ENCODE results near the gene HNF4A.

HNF4A gene

GRCh38 chr20:44411020-44411756 is 55.7 kb downstream of the HNF4A start:
- H3K4me1 ChIP-seq = no peaks in the 10 kb centered on the region
- no peak for TF ChIP-seq CTCF (IDR thresholded peaks at IDR 0.05; ENCODE audit: low read depth, low read length)
- H3K27me3 ChIP-seq = no peaks in the 10 kb centered on the region
- no peak overlapping the region for H3K4me3 ChIP-seq (ENCODE audit: low read depth, low read length)
- H3K36me3 ChIP-seq = no peaks in the 10 kb centered on the region
- no peaks in the 10 kb centered on the region for H3K9me3 ChIP-seq
- DNase-seq = no peak

DNA sequence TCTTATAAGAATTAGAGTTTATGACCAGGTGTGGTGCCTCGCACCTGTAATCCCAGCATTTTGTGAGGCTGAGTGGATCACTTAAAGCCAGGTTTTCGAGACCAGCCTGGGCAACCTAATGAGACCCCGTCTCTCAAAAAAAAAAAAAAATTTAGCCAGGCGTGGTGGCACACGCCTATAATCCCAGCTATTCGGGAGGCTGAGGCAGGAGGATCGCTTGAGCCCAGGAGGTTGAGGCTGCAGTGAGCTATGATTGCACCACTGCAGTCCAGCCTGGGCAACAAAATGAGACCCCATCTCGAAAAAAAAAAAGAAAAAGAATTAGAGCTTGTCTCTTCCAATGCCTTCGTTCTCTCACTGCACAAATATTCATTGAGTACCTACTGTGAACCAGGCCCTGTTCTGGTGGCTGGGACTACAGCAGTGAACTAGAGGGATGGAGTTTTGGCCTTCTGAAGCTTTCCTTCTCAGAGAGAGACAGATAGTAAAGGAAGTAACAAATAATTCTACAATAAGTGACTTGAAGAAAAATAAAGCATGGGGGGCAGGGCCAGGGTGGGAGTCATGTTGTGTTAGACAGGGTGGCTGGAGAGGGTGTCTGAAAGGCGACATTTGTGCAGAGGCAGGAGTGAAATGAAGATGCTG is 56.4 kb downstream of the HNF4A start:
- no peaks in the 10 kb centered on the region for H3K9me3 ChIP-seq
- no peaks in the 10 kb centered on the region for H3K36me3 ChIP-seq
- no peaks in the 10 kb centered on the region for H3K27me3 ChIP-seq
- no peak overlapping the region for H3K4me3 ChIP-seq (ENCODE audit: low read depth, low read length)
- TF ChIP-seq CTCF (IDR thresholded peaks at IDR 0.05; ENCODE audit: low read depth, low read length) = no peak
- no peaks in the 10 kb centered on the region for H3K4me1 ChIP-seq
- no peak for DNase-seq

- Histone ChIP-seq H3K9me3 (no peaks in the 10 kb centered on the region), H3K4me1 (no peaks in the 10 kb centered on the region), H3K27me3 (no peaks in the 10 kb centered on the region), H3K4me3 (ENCODE audit: low read depth, low read length) (no peak overlapping the region), H3K36me3 (no peaks in the 10 kb centered on the region)
- no peak for DNase-seq
- no peak for TF ChIP-seq CTCF (IDR thresholded peaks at IDR 0.05; ENCODE audit: low read depth, low read length)
Measured at GRCh38 chr20:44412402-44413144, 57.1 kb downstream of the HNF4A start.

GRCh38 chr20:44413575-44414345 is 58.3 kb downstream of the HNF4A start:
- H3K36me3 ChIP-seq = no peaks in the 10 kb centered on the region
- no peaks in the 10 kb centered on the region for H3K9me3 ChIP-seq

DNA sequence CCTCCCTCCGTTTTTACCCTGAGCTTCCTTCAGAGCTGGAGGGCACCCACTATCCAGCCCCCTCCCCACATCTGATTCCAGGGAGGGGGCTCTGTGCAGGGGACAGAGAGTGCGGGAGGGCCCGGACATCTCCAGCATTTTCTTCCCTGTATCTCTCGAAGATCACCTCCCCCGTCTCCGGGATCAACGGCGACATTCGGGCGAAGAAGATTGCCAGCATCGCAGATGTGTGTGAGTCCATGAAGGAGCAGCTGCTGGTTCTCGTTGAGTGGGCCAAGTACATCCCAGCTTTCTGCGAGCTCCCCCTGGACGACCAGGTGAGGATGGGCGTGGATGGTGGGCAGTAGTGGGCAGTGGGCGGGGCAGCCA is 58.8 kb downstream of the HNF4A start:
- no peaks in the 10 kb centered on the region for H3K36me3 ChIP-seq
- TF ChIP-seq CTCF (IDR thresholded peaks at IDR 0.05; ENCODE audit: low read depth, low read length) = no peak

More at GRCh38 chr20:44413575-44414345, 58.3 kb downstream of the HNF4A start:
- Histone ChIP-seq H3K4me3 (ENCODE audit: low read depth, low read length) (no peak overlapping the region), H3K4me1 (no peaks in the 10 kb centered on the region), H3K27me3 (no peaks in the 10 kb centered on the region)
- no peak for DNase-seq
- TF ChIP-seq CTCF (IDR thresholded peaks at IDR 0.05; ENCODE audit: low read depth, low read length) = no peak

More for the DNA sequence above, 58.8 kb downstream of the HNF4A start:
- no peak for DNase-seq
- H3K4me1 ChIP-seq = no peaks in the 10 kb centered on the region
- no peaks in the 10 kb centered on the region for H3K27me3 ChIP-seq
- H3K9me3 ChIP-seq = no peaks in the 10 kb centered on the region
- no peak overlapping the region for H3K4me3 ChIP-seq (ENCODE audit: low read depth, low read length)
